Transverse colon (tissue), 4 donors: ENCODE data around the gene ETNK2. TPM values are rescaled to one million over a fixed set of nuclear protein-coding genes. Genes with fewer than 3 reads are reported as not detected.

Experiments used
- DNase-seq: peaks from one replicate; pipeline ENCODE4 v3.0.0-alpha.2; 2019
- H3K27ac ChIP-seq, 4 donors: fragments of 200-600 bp; sonication (generic); 2 replicates each; pipeline ENCODE4 v1.5.1; 2016 to 2018; ENCODE audit warnings: inconsistent platforms in 4 of 4
- H3K27me3 ChIP-seq: fragments of 200-600 bp; sonication (generic); 2 replicates; pipeline ENCODE4 v1.5.1; 2017; ENCODE audit warnings: inconsistent platforms
- H3K36me3 ChIP-seq, 4 donors: fragments of 200-600 bp; sonication (generic); 2 replicates each; pipeline ENCODE4 v1.5.1; 2017 to 2019; ENCODE audit warnings: inconsistent platforms in 4 of 4
- H3K4me1 ChIP-seq, 4 donors: fragments of 200-600 bp; sonication (generic); 2 replicates each; pipeline ENCODE4 v1.5.1; 2017 to 2020; ENCODE audit warnings: inconsistent platforms in 4 of 4
- H3K4me3 ChIP-seq, 4 donors: fragments of 200-600 bp; sonication (generic); 1 replicate in 1 of 4; 2 replicates in 3 of 4; pipeline versions ENCODE4 v1.5.1 to v1.6.1; 2017 to 2019; ENCODE audit warnings: inconsistent platforms in 4 of 4
- H3K9me3 ChIP-seq, 2 donors: fragments of 200-600 bp; sonication (generic); 2 replicates each; pipeline ENCODE4 v1.5.1; 2017 to 2019; ENCODE audit warnings: inconsistent platforms in 2 of 2
- CTCF ChIP-seq, 5 experiments: fragments of 200-600 bp in 3 of 5; fragments of 450-650 bp in 2 of 5; sonication (generic) in 3 of 5; IDR thresholded peaks; 1 replicate in 2 of 5; 2 replicates in 3 of 5; pipeline ENCODE4 v1.5.1; 2016 to 2017; ENCODE audit warnings: antibody characterized with exemption in 5 of 5, inconsistent platforms in 3 of 5, mild to moderate bottlenecking in 2 of 5, moderate library complexity in 1 of 5
- EP300 ChIP-seq: sonication (generic); formaldehyde crosslinking; IDR thresholded peaks from one replicate; pipeline ENCODE4 v1.6.1; 2017; ENCODE audit warnings: antibody characterized with exemption, low read depth
- POLR2A ChIP-seq: fragments of 450-650 bp; IDR thresholded peaks from one replicate; pipeline ENCODE4 v1.6.1; 2016; ENCODE audit warnings: antibody characterized with exemption, mild to moderate bottlenecking, moderate library complexity
- POLR2AphosphoS5 ChIP-seq, 3 donors: sonication (generic); formaldehyde crosslinking; IDR thresholded peaks; one replicate each; pipeline ENCODE4 v1.6.1; 2016; ENCODE audit warnings: antibody characterized with exemption in 3 of 3
- WGBS, 2 donors: methylation state at CpG; one replicate each; pipeline ENCODE4 v1.1.5; 2018; ENCODE audit warnings: low coverage in 1 of 2; 5-methylcytosine and 5-hydroxymethylcytosine counted together
- in situ Hi-C, 4 donors: fragments of 200-750 bp; cut with MboI; loops; one replicate each; pipeline versions ENCODE4 v1.15.0 to v1.15.1; 2017; ENCODE audit warnings: low sequenced_read_pairs in 3 of 4, low pct_ligation_motif_present in 1 of 4, low pct_unique_long_range_greater_than_20kb in 1 of 4
- intact Hi-C: fragments of 100-400 bp; cut with DNase I; formaldehyde crosslinking; loops from one replicate; pipeline ENCODE4 v1.15.1; 2023; ENCODE audit warnings: low total_unique reads
- total RNA-seq, 4 donors: library from RNA; depleted of rRNA; stranded (reverse); fragments of >200 nt; gene quantifications; one replicate each; pipeline ENCODE4 v1.1.0, GENCODE V29; 2016

The ETNK2 gene
- total RNA-seq, 4 donors from 2014 or later: 1.9 to 3.7 (median 3.3) TPM; not detected in 1

- peaks cover 5 to 6% of the 10 kb centered on the region in 2 donors for H3K9me3 ChIP-seq
- no peak overlapping the region for H3K27ac ChIP-seq
- intact Hi-C loops (no loop called here), in situ Hi-C loops (loop anchor here (5.0 to 10.0 kb wide), 2 partner anchors 192 to 195 kb away; no protein-coding TSS in a partner anchor)
- H3K36me3 ChIP-seq: no peaks in the 10 kb centered on the region
- no peak overlapping the region for H3K4me3 ChIP-seq
- no peak for TF ChIP-seq POLR2A
- no peak for TF ChIP-seq POLR2AphosphoS5 (IDR thresholded peaks at IDR 0.05)
- TF ChIP-seq EP300: no peak
- no peak for TF ChIP-seq CTCF (IDR thresholded peaks at IDR 0.05)
- H3K4me1 ChIP-seq: no peaks in the 10 kb centered on the region
- WGBS, 2 donors: 79 to 89% methylated on average over 4 of the region's 4 CpGs
- DNase-seq: no peak
- H3K27me3 ChIP-seq: peaks cover 8% of the 10 kb centered on the region
Observed at GRCh38 chr1:204169858-204170257, 18.0 kb upstream of the ETNK2 start.

GRCh38 chr1:204167730-204168129 is 15.9 kb upstream of the ETNK2 start:
- intact Hi-C loops: no loop called here
- no peaks in the 10 kb centered on the region for H3K4me1 ChIP-seq
- H3K9me3 ChIP-seq: peaks cover 5 to 6% of the 10 kb centered on the region in 2 donors
- no peak overlapping the region for H3K4me3 ChIP-seq
- DNase-seq: no peak
- TF ChIP-seq CTCF (IDR thresholded peaks at IDR 0.05) (no peak), POLR2A (no peak), EP300 (no peak), POLR2AphosphoS5 (IDR thresholded peaks at IDR 0.05) (no peak)
- 90% methylated on average over 5 of the region's 5 CpGs; no CpG with 5 or more reads in 1 of the 2 donors for WGBS, 2 donors
- H3K27ac ChIP-seq: no peak overlapping the region
- H3K36me3 ChIP-seq: no peaks in the 10 kb centered on the region
- in situ Hi-C loops: loop anchor here (5.0 to 10.0 kb wide), 2 partner anchors 195 to 197 kb away; no protein-coding TSS in a partner anchor
- no peaks in the 10 kb centered on the region for H3K27me3 ChIP-seq

GRCh38 chr1:204166219-204166618 is 14.4 kb upstream of the ETNK2 start, which contains the start of gene REN:
TSS of gene REN (minus strand) at chr1:204166337. CDS start at chr1:204166293, 44 bp downstream.
- WGBS, 2 donors: 49% methylated on average over 5 of the region's 5 CpGs; no CpG with 5 or more reads in 1 of the 2 donors
- intact Hi-C loops (no loop called here), in situ Hi-C loops (loop anchor here (5.0 to 10.0 kb wide), 2 partner anchors 196 to 199 kb away; no protein-coding TSS in a partner anchor)
- Histone ChIP-seq H3K27me3 (peaks cover 6% of the 10 kb centered on the region), H3K36me3 (no peaks in the 10 kb centered on the region), H3K4me1 (peaks cover 0 to 5% (median 0%) of the 10 kb centered on the region in 4 donors), H3K4me3 (no peak within 1 kb of the TSS), H3K9me3 (peaks cover 5 to 6% of the 10 kb centered on the region in 2 donors), H3K27ac (no peak within 1 kb of the TSS)
- TF ChIP-seq CTCF (IDR thresholded peaks at IDR 0.05): no peak
- TF ChIP-seq POLR2A: no peak
- no peak for TF ChIP-seq POLR2AphosphoS5 (IDR thresholded peaks at IDR 0.05)
- TF ChIP-seq EP300: no peak
- DNase-seq: no peak

GRCh38 chr1:204162494-204163074 is 10.7 kb upstream of the ETNK2 start:
- H3K4me3 ChIP-seq: no peak overlapping the region
- in situ Hi-C loops: loop anchor here in 2 of 4 donors (10.0 kb wide), 1 partner anchor 202 kb away; no protein-coding TSS in a partner anchor
- peak; percentile 88 for DNase-seq
- no peak overlapping the region for H3K27ac ChIP-seq
- no peaks in the 10 kb centered on the region for H3K9me3 ChIP-seq
- H3K36me3 ChIP-seq: no peaks in the 10 kb centered on the region
- intact Hi-C loops: loop anchor here (2.0 kb wide), 1 partner anchor 200 kb away; no protein-coding TSS in a partner anchor
- TF ChIP-seq CTCF (IDR thresholded peaks at IDR 0.05): peak; percentile 98 to 100 (median 98)
- TF ChIP-seq EP300: no peak
- no peak for TF ChIP-seq POLR2A
- TF ChIP-seq POLR2AphosphoS5 (IDR thresholded peaks at IDR 0.05): no peak
- peaks cover 0 to 5% (median 0%) of the 10 kb centered on the region in 4 donors for H3K4me1 ChIP-seq
- WGBS, 2 donors: 0 to 13% methylated on average over 1 to 7 of the region's 7 CpGs
- H3K27me3 ChIP-seq: peaks cover 11% of the 10 kb centered on the region
